Cardiac muscle cell (in vitro differentiated cells and primary cell): ENCODE data around the gene PAFAH1B1. TPM values are rescaled to one million over a fixed set of nuclear protein-coding genes. Genes with fewer than 3 reads are reported as not detected.
"Not testable (repeated sequence)": the region's sequence is repeated elsewhere in the genome, so short reads cannot be mapped to it uniquely, and the experiment has no call there.

Experiments
- DNase-seq, 2 donors: peaks; one replicate each; pipeline versions ENCODE4 v3.0.0 to v3.0.0-alpha.2; 2010 to 2017; ENCODE audit warnings: low read depth in 1 of 2, low spot score in 1 of 2
- H3K27ac ChIP-seq: fragments of 200-600 bp; sonication (generic); 2 replicates; pipeline ENCODE4 v1.5.1; 2016
- H3K27me3 ChIP-seq: fragments of 200-600 bp; sonication (generic); 2 replicates; pipeline ENCODE4 v1.6.0; 2016; ENCODE audit warnings: control low read depth
- H3K36me3 ChIP-seq: fragments of 200-600 bp; sonication (generic); 2 replicates; pipeline ENCODE4 v1.5.1; 2016; ENCODE audit warnings: control low read depth
- H3K4me1 ChIP-seq: fragments of 200-600 bp; sonication (generic); 2 replicates; pipeline ENCODE4 v1.8.1; 2017; ENCODE audit warnings: low read depth, mild to moderate bottlenecking, mixed run types
- H3K4me3 ChIP-seq: fragments of 200-600 bp; sonication (generic); 2 replicates; pipeline ENCODE4 v1.5.1; 2016; ENCODE audit warnings: mild to moderate bottlenecking
- H3K9me3 ChIP-seq: fragments of 200-600 bp; sonication (generic); 2 replicates; pipeline ENCODE4 v1.5.1; 2017; ENCODE audit warnings: low read depth, mild to moderate bottlenecking, control low read depth
- polyA plus RNA-seq: library from polyadenylated mRNA; unstranded; fragments of >200 nt; fragmentation: Nextera tagmentation; extraction: Ambion mirVana; gene quantifications from 2 replicates; pipeline ENCODE4 v1.2.1, GENCODE V29; 2016
- total RNA-seq: library from RNA; depleted of rRNA; stranded (reverse); fragments of >200 nt; gene quantifications from 2 replicates; pipeline ENCODE4 v1.2.3, GENCODE V29; 2016
- TF ChIP-seq, protein P1 (sequence below): IDR thresholded peaks from 2 replicates; pipeline ENCODE4 v1.5.1; 2012; ENCODE audit warnings: low read depth, mild to moderate bottlenecking, low read length

The PAFAH1B1 gene
- total and polyA plus RNA-seq, 2 experiments from 2014 or later = 49.3 to 79.3 TPM

DNA sequence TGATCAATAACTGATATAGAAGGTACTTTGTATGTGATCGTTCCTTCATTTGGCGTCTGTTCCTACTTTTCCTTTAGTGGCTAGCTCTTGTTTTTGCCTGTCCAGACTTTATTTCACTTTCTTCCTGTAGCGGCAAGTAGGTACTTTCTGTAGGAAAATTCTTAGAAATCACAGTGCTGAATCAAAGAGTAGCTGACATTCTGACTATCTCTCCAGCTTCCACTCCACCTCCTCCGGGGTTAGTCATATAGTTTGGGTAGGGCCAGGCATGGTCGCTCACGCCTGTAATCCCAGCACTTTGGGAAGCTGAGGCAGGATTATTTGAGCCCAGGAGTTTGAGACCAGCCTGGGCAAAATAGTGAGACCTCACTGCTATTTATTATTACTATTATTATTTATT is 29.9 kb upstream of the PAFAH1B1 start:
- TF ChIP-seq, protein P1, sequence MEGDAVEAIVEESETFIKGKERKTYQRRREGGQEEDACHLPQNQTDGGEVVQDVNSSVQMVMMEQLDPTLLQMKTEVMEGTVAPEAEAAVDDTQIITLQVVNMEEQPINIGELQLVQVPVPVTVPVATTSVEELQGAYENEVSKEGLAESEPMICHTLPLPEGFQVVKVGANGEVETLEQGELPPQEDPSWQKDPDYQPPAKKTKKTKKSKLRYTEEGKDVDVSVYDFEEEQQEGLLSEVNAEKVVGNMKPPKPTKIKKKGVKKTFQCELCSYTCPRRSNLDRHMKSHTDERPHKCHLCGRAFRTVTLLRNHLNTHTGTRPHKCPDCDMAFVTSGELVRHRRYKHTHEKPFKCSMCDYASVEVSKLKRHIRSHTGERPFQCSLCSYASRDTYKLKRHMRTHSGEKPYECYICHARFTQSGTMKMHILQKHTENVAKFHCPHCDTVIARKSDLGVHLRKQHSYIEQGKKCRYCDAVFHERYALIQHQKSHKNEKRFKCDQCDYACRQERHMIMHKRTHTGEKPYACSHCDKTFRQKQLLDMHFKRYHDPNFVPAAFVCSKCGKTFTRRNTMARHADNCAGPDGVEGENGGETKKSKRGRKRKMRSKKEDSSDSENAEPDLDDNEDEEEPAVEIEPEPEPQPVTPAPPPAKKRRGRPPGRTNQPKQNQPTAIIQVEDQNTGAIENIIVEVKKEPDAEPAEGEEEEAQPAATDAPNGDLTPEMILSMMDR = no peak

DNA sequence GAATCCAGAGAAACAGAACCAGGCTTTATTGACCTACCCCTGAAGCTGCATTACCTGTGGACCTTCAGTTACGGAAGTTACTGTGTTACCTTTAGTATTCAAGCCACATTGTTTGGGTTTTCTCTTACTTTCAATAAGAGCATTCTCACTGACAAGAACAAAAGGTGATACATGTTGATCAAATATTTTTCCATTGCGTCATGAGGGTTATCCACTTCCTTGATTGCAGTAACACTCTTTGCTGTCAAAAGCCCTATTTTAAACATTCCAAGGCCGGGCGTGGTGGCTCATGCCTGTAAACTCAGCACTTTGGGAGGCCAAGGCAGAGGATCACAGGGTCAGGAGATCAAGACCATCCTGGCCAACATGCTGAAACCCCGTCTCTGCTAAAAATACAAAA is 28.6 kb upstream of the PAFAH1B1 start:
- TF ChIP-seq, protein P1 = no peak
- peak in 1 of 2 donors; percentile 35 for DNase-seq
- H3K27me3 ChIP-seq = no peaks in the 10 kb centered on the region
- no peak overlapping the region for H3K4me3 ChIP-seq
- H3K4me1 ChIP-seq = no peaks in the 10 kb centered on the region
- no peaks in the 10 kb centered on the region for H3K36me3 ChIP-seq
- no peaks in the 10 kb centered on the region for H3K9me3 ChIP-seq
- no peak overlapping the region for H3K27ac ChIP-seq

More for the DNA sequence above, 29.9 kb upstream of the PAFAH1B1 start:
- DNase-seq = no peak
- H3K27me3 ChIP-seq = no peaks in the 10 kb centered on the region
- no peak overlapping the region for H3K4me3 ChIP-seq
- no peaks in the 10 kb centered on the region for H3K9me3 ChIP-seq
- H3K36me3 ChIP-seq = no peaks in the 10 kb centered on the region
- no peak overlapping the region for H3K27ac ChIP-seq
- no peaks in the 10 kb centered on the region for H3K4me1 ChIP-seq

DNA sequence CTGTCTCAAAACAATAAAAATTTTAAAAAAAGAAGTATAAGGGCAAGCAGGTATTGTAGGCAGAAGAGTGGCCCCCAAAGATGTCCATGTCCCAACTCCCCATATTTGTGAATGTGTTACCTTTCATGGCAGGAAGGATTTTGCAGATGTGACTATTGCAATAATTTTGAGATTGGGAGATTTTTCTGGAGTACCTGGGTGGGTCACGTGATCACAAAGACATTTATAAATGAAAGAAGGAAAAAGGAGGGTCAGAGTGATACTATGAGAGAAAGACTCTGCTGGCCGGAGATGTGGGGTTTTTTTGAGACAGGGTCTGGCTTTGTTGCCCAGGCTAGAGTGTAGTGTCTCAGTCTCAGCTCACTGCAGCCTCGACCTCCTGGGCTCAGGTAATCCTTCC is 27.4 kb upstream of the PAFAH1B1 start:
- no peaks in the 10 kb centered on the region for H3K9me3 ChIP-seq
- H3K4me3 ChIP-seq = no peak overlapping the region
- H3K36me3 ChIP-seq = no peaks in the 10 kb centered on the region
- no peak overlapping the region for H3K27ac ChIP-seq
- H3K27me3 ChIP-seq = no peaks in the 10 kb centered on the region
- TF ChIP-seq, protein P1 = no peak
- DNase-seq = no peak
- H3K4me1 ChIP-seq = no peaks in the 10 kb centered on the region

DNA sequence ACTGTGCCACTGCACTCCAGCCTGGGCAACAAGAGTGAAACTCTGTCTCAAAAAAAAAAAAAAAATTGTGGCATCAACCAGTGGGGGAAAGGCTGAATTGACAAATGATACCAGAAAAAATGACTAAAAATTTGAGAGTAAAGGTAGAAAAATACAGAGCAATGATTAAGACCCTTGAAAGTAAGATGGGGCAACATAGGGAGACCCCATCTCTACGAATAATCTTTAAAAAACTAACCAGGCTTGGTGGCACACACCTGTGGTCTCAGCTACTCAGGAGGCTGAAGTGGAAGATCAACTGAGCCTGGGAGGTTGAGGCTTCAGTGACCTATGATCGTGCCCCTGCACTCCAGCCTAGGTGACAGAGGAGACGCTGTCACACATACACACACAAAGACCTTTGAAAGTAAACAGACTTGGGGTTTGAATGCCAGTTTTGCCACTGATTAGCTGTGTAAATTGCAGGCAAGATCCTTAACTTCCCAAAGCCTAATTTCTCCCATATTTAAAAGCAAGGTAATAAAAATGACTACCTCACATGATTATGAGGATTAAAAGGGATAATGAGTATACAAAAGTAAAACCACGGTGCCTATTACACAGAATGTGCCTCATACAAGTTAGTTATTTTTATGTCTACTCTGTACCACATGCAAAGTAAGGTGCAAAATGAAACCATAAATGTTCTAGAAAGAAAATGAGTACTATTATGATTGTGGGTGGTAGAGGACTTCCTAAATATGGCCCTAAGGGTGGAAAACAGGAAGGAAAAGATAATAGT is 21.7 kb upstream of the PAFAH1B1 start:
- TF ChIP-seq, protein P1 = no peak

DNA sequence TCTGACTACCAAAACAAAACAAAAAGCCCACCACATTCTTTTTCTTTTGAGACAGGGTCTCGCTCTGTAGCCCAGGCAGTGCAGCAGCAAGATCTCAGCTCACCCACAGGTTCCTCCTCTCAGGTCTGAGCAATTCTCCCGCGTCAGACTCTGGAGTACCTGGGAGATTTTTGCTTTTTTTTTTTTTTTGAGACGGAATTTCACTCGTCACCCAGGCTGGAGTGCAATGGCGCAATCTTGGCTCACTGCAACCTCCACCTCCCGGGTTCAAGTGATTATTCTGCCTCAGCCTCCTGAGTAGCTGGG is 21.2 kb upstream of the PAFAH1B1 start:
- H3K4me3 ChIP-seq, H3K4me1 ChIP-seq, DNase-seq, H3K9me3 ChIP-seq, H3K27me3 ChIP-seq, H3K27ac ChIP-seq, H3K36me3 ChIP-seq: not testable (repeated sequence)

More for the DNA sequence above, 21.7 kb upstream of the PAFAH1B1 start:
- Histone ChIP-seq H3K27ac (no peak overlapping the region), H3K4me1 (no peaks in the 10 kb centered on the region), H3K9me3 (no peaks in the 10 kb centered on the region), H3K27me3 (no peaks in the 10 kb centered on the region), H3K36me3 (no peaks in the 10 kb centered on the region), H3K4me3 (no peak overlapping the region)
- no peak for DNase-seq

DNA sequence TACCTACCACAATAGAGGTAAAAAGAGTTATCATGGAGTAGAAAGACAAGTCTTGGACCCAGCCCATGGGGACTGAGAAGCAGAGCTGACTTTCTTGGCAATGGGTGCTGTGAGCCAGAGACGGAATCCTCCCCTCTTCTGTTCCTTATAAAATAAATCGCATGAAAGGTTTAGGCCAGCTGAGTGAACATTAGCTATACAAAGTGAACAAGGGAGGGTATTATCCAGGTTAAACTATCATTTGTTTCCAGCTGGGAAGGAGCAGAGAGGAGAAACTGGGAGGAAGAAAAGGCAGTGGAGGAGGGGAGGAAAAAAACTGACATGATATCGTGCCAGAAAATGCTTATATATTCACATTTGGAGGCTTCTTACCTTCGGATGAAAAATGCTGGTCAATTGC is 13.3 kb upstream of the PAFAH1B1 start:
- no peak overlapping the region for H3K4me3 ChIP-seq
- no peaks in the 10 kb centered on the region for H3K9me3 ChIP-seq
- no peaks in the 10 kb centered on the region for H3K27me3 ChIP-seq
- DNase-seq = no peak
- H3K36me3 ChIP-seq = no peaks in the 10 kb centered on the region
- H3K27ac ChIP-seq = no peak overlapping the region
- H3K4me1 ChIP-seq = no peaks in the 10 kb centered on the region
- TF ChIP-seq, protein P1 = no peak
